Measurements from ENCODE around the gene PANK2.

DNA sequence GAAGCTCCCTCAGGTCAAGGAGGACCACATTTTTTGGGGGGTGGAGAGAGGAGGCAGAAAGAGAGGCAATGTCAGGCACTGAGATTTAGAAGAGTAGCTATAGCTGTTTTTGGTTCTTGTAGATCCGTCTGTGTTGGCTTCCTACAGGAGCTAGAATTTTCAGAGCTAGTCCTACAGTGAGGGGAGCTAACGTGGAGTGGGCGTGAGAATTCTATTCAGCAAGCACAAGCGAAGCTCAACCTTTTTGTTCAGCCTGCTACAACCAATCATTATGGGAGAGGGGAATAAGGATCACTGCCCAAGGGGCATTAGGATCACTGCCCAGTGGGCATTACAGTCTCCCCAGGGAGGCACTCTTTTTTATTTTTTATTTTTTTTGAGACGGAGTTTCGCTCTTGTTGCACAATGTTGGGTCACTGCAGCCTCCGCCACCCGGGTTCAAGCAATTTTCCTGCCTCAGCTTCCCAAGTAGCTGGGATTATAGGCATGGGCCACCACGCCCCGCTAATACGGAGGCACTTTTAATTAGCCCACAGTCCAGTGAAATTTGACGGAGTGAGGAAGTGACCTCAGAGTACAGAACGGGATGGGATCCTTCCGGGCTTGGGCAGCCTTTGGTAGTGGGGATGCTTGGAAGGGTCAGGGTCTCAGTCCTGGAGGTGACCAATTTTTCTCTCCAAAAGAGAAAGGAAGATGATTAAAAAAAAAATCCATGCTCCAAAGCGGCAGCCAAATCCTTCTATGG, 1.1 kb upstream of the PANK2 start:
- TF ChIP-seq, protein P1, sequence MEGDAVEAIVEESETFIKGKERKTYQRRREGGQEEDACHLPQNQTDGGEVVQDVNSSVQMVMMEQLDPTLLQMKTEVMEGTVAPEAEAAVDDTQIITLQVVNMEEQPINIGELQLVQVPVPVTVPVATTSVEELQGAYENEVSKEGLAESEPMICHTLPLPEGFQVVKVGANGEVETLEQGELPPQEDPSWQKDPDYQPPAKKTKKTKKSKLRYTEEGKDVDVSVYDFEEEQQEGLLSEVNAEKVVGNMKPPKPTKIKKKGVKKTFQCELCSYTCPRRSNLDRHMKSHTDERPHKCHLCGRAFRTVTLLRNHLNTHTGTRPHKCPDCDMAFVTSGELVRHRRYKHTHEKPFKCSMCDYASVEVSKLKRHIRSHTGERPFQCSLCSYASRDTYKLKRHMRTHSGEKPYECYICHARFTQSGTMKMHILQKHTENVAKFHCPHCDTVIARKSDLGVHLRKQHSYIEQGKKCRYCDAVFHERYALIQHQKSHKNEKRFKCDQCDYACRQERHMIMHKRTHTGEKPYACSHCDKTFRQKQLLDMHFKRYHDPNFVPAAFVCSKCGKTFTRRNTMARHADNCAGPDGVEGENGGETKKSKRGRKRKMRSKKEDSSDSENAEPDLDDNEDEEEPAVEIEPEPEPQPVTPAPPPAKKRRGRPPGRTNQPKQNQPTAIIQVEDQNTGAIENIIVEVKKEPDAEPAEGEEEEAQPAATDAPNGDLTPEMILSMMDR (conservative IDR thresholded peaks at IDR 0.05; ENCODE audit: low read depth in 2 of 2): no peak
- TF ChIP-seq POLR2AphosphoS5 (IDR thresholded peaks at IDR 0.05; ENCODE audit: low read depth) (no peak), EZH2 (IDR thresholded peaks at IDR 0.05; ENCODE audit: low read depth, unreplicated experiment) (no peak), NANOG (IDR thresholded peaks at IDR 0.05; ENCODE audit: borderline replicate concordance) (no peak), EZH2phosphoT487 (IDR thresholded peaks at IDR 0.05; ENCODE audit: unreplicated experiment) (no peak)
- TF ChIP-seq, protein P2, sequence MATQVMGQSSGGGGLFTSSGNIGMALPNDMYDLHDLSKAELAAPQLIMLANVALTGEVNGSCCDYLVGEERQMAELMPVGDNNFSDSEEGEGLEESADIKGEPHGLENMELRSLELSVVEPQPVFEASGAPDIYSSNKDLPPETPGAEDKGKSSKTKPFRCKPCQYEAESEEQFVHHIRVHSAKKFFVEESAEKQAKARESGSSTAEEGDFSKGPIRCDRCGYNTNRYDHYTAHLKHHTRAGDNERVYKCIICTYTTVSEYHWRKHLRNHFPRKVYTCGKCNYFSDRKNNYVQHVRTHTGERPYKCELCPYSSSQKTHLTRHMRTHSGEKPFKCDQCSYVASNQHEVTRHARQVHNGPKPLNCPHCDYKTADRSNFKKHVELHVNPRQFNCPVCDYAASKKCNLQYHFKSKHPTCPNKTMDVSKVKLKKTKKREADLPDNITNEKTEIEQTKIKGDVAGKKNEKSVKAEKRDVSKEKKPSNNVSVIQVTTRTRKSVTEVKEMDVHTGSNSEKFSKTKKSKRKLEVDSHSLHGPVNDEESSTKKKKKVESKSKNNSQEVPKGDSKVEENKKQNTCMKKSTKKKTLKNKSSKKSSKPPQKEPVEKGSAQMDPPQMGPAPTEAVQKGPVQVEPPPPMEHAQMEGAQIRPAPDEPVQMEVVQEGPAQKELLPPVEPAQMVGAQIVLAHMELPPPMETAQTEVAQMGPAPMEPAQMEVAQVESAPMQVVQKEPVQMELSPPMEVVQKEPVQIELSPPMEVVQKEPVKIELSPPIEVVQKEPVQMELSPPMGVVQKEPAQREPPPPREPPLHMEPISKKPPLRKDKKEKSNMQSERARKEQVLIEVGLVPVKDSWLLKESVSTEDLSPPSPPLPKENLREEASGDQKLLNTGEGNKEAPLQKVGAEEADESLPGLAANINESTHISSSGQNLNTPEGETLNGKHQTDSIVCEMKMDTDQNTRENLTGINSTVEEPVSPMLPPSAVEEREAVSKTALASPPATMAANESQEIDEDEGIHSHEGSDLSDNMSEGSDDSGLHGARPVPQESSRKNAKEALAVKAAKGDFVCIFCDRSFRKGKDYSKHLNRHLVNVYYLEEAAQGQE (IDR thresholded peaks at IDR 0.05; ENCODE audit: unreplicated experiment): no peak

All from GM23338 (cell line).